Activated CD4-positive, alpha-beta memory T cell treated with anti-CD3 and anti-CD28 coated beads, Interleukin-2, amount 10 ng/mL, durations not matched to agents 7 days and 5 days (primary cell): Measurements from ENCODE around the gene ERBB2. TPM values are rescaled to one million over a fixed set of nuclear protein-coding genes. Genes with fewer than 3 reads are reported as not detected.
A peak's percentile ranks its signal among the peaks of the same experiment; 100 is the strongest.

Source experiments
- CTCF ChIA-PET: fragments of 350-600 bp; sonication (Branson Sonifier 250); formaldehyde crosslinking; loops from one replicate; lab custom pipeline; 2021; ENCODE audit warnings: antibody characterized with exemption, inconsistent platforms; lab: Charles Lee
- POLR2A ChIA-PET: fragments of 350-600 bp; sonication (Branson Sonifier 250); formaldehyde crosslinking; loops from one replicate; lab custom pipeline; 2021; ENCODE audit warnings: antibody characterized with exemption; lab: Charles Lee
- DNase-seq: peaks from one replicate; pipeline ENCODE4 v3.0.0-alpha.2; 2020
- H3K27ac Mint-ChIP-seq: one replicate; pipeline ENCODE4 v1.8.0; 2021; ENCODE audit warnings: mild to moderate bottlenecking, mixed read lengths
- H3K27me3 Mint-ChIP-seq: one replicate; pipeline ENCODE4 v1.8.0; 2021; ENCODE audit warnings: mixed read lengths
- H3K36me3 Mint-ChIP-seq: one replicate; pipeline ENCODE4 v1.8.0; 2021; ENCODE audit warnings: low read depth, mixed read lengths
- H3K4me1 Mint-ChIP-seq: one replicate; pipeline ENCODE4 v1.8.0; 2021; ENCODE audit warnings: mixed read lengths
- H3K4me3 Mint-ChIP-seq: one replicate; pipeline ENCODE4 v1.8.0; 2021; ENCODE audit warnings: mild to moderate bottlenecking, mixed read lengths
- H3K9me3 Mint-ChIP-seq: one replicate; pipeline ENCODE4 v1.8.0; 2021; ENCODE audit warnings: mixed read lengths
- total RNA-seq, 2 experiments: library from RNA; stranded (reverse); gene quantifications; one replicate each; pipeline ENCODE4 v1.2.3, GENCODE V29; 2021

ERBB2 gene
- total RNA-seq, 2 experiments from 2014 or later = 5.1 to 6.0 TPM

DNA sequence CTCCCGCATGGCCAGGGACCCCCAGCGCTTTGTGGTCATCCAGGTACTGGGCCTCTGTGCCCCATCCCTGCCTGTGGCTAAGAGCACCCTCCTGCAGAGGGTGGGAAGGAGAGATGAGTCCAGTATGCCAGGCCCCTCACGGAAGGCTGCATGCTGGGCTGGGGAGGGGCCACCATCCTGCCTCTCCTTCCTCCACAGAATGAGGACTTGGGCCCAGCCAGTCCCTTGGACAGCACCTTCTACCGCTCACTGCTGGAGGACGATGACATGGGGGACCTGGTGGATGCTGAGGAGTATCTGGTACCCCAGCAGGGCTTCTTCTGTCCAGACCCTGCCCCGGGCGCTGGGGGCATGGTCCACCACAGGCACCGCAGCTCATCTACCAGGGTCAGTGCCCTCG, 26.8 kb downstream of the ERBB2 start:
- peaks cover 11% of the 10 kb centered on the region for H3K36me3 Mint-ChIP-seq
- no peak overlapping the region for H3K27ac Mint-ChIP-seq
- H3K4me1 Mint-ChIP-seq = peaks cover 19% of the 10 kb centered on the region
- ChIA-PET CTCF (no interaction called here), POLR2A (no interaction called here)
- H3K4me3 Mint-ChIP-seq = no peak overlapping the region
- no peak for DNase-seq
- no peaks in the 10 kb centered on the region for H3K27me3 Mint-ChIP-seq
- H3K9me3 Mint-ChIP-seq = no peaks in the 10 kb centered on the region

DNA sequence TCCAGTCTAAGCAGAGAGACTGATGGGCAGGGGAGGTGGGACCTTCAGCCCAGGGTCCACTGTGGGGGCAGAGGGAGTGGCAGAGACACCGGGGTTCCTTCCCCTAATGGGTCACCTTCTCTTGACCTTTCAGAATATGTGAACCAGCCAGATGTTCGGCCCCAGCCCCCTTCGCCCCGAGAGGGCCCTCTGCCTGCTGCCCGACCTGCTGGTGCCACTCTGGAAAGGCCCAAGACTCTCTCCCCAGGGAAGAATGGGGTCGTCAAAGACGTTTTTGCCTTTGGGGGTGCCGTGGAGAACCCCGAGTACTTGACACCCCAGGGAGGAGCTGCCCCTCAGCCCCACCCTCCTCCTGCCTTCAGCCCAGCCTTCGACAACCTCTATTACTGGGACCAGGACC, 27.7 kb downstream of the ERBB2 start:
- Mint-ChIP-seq H3K27me3 (peaks cover 2% of the 10 kb centered on the region), H3K4me1 (peaks cover 19% of the 10 kb centered on the region)
- POLR2A ChIA-PET = no interaction called here

DNA sequence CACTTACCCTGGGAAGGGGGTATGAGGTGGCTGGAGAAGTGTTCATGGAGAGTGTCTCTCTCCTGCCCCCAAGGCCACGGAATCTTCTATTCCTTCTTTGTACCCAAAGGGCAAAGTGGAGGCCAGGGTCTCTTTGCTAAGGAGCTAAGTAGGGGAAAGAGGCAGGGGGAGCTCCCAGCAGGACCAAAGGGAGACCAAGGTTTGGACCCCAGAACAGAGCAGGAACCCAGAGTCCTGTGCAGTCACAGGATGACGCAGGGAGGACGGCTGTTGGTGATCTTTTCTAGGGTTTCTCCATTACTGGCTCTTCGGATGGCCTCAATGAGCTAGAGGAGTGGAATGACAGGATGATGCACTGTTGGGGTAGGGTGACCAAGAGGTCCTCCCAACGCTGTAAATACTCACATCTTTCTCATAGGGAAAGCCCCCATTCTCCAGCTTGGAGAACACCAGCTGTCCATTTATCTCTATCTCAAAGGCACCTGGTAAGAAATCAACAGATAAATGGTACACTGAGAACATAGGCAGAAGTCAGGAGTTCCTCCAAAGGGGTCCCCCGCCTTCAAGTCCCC, 29.5 kb downstream of the ERBB2 start:
- no peak for DNase-seq
- Mint-ChIP-seq H3K4me3 (peak overlapping the region; percentile 88), H3K27ac (peak overlapping the region; percentile 83), H3K4me1 (peaks cover 19% of the 10 kb centered on the region), H3K36me3 (peaks cover 11% of the 10 kb centered on the region), H3K9me3 (no peaks in the 10 kb centered on the region), H3K27me3 (peaks cover 5% of the 10 kb centered on the region)
- POLR2A ChIA-PET = interaction anchor here (0.6 to 3.7 kb wide), 32 partner anchors 11 to 340 kb away, joined by 3 to 32 read pairs (median 5); partner anchors contain the start of genes CDK12, ERBB2, MED1 and PGAP3
- CTCF ChIA-PET = interaction anchor here (0.7 to 3.6 kb wide), 24 partner anchors 9 to 181 kb away, joined by 3 to 37 read pairs (median 5); partner anchors contain the start of gene PNMT

More for the DNA sequence above, 27.7 kb downstream of the ERBB2 start:
- H3K27ac Mint-ChIP-seq = no peak overlapping the region
- H3K36me3 Mint-ChIP-seq = peaks cover 11% of the 10 kb centered on the region
- no peak overlapping the region for H3K4me3 Mint-ChIP-seq
- H3K9me3 Mint-ChIP-seq = no peaks in the 10 kb centered on the region
- DNase-seq = no peak
- CTCF ChIA-PET = interaction anchor here (3.3 kb wide), 1 partner anchor 73 kb away, joined by 15 read pairs; no protein-coding TSS in a partner anchor

DNA sequence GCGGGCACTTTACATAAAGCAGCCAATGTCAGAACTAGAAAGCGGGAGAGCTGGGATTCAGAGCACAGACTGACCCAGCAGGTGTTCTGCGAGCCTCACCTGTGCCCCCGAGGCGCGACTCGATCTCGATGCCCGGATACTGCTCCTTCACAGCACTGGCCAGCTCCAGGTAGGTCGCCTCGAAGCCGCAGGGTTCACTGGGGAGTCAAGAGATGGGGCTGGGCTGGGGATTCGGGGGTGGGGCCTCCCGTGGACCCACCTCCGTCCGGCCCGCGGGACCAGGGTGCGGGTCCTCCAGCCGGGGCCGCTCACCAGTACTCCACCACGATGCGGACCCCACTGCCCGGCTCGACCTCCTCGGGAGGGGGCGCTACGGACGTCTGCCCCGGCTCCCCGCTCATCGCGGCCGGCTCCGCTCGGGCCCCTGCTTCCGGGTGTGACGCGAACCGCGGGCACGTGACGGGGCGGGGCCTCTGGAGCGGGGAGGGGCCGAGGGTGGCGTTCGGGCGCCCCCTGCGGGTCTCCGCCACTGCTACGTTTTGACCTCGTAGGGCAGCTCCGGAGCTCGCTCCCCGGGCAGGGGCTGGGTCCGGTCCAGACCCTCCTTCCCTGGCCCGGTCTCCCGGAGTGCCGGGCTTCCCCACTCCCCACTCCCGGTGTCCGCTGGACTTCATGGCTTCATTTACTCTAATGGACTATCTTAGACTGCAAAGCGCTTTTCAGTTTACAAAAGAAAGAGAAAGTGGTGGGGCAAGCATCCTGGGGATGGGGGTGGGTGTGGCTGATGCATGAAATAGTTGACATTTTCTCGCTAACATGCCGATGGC, 30.4 kb downstream of the ERBB2 start, which contains the start of gene MIEN1:
TSS of gene MIEN1 (minus strand) at position 438 of the 827 bp plus-strand sequence. CDS start at position 401, 37 bp downstream.
- H3K27ac Mint-ChIP-seq = peak within 1 kb of the TSS; percentile 83
- H3K4me1 Mint-ChIP-seq = peaks cover 19% of the 10 kb centered on the region
- H3K36me3 Mint-ChIP-seq = peaks cover 11% of the 10 kb centered on the region
- H3K4me3 Mint-ChIP-seq = peak within 1 kb of the TSS; percentile 88
- peaks cover 5% of the 10 kb centered on the region for H3K27me3 Mint-ChIP-seq
- ChIA-PET POLR2A (interaction anchor here (0.6 to 3.7 kb wide), 37 partner anchors 10 to 339 kb away, joined by 3 to 32 read pairs (median 4); partner anchors contain the start of genes CDK12, ERBB2, MED1 and PGAP3), CTCF (interaction anchor here (0.6 to 3.6 kb wide), 38 partner anchors 8 to 249 kb away, joined by 3 to 37 read pairs (median 5); partner anchors contain the start of gene PNMT)
- DNase-seq = peak; percentile 95
- no peaks in the 10 kb centered on the region for H3K9me3 Mint-ChIP-seq

DNA sequence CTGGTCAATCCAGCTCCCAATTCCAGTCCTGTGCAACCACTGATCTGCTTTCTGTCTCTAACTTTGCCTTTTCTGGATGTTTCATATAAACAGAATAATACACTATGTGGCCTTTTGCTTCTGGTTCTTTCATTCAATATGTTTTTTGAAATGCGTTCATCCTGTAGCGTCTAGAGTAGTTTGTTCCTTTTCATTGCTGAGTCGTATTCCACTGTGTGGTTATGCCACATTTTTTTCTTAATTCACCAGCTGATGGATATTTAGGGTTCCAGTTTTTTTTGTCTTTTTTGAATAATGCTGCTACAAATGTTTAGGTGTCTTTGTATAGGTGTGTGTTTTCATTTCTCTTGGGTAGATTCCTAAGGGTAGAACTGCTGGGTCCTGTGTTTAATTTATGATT, 32.7 kb downstream of the ERBB2 start:
- DNase-seq = no peak
- peaks cover 19% of the 10 kb centered on the region for H3K4me1 Mint-ChIP-seq
- peaks cover 16% of the 10 kb centered on the region for H3K27me3 Mint-ChIP-seq
- peaks cover 11% of the 10 kb centered on the region for H3K36me3 Mint-ChIP-seq
- no peaks in the 10 kb centered on the region for H3K9me3 Mint-ChIP-seq
- ChIA-PET CTCF (interaction anchor here (1.4 kb wide), 1 partner anchor 21 kb away, joined by 8 read pairs; no protein-coding TSS in a partner anchor), POLR2A (no interaction called here)
- H3K4me3 Mint-ChIP-seq = peak overlapping the region; percentile 32
- no peak overlapping the region for H3K27ac Mint-ChIP-seq

- no peak overlapping the region for H3K4me3 Mint-ChIP-seq
- no peak overlapping the region for H3K27ac Mint-ChIP-seq
- no peaks in the 10 kb centered on the region for H3K9me3 Mint-ChIP-seq
- H3K27me3 Mint-ChIP-seq = peaks cover 22% of the 10 kb centered on the region
- peaks cover 22% of the 10 kb centered on the region for H3K4me1 Mint-ChIP-seq
- no peak for DNase-seq
- ChIA-PET POLR2A (no interaction called here), CTCF (no interaction called here)
- no peaks in the 10 kb centered on the region for H3K36me3 Mint-ChIP-seq
Observed at GRCh38 chr17:39735882-39736281, 36.0 kb downstream of the ERBB2 start.

DNA sequence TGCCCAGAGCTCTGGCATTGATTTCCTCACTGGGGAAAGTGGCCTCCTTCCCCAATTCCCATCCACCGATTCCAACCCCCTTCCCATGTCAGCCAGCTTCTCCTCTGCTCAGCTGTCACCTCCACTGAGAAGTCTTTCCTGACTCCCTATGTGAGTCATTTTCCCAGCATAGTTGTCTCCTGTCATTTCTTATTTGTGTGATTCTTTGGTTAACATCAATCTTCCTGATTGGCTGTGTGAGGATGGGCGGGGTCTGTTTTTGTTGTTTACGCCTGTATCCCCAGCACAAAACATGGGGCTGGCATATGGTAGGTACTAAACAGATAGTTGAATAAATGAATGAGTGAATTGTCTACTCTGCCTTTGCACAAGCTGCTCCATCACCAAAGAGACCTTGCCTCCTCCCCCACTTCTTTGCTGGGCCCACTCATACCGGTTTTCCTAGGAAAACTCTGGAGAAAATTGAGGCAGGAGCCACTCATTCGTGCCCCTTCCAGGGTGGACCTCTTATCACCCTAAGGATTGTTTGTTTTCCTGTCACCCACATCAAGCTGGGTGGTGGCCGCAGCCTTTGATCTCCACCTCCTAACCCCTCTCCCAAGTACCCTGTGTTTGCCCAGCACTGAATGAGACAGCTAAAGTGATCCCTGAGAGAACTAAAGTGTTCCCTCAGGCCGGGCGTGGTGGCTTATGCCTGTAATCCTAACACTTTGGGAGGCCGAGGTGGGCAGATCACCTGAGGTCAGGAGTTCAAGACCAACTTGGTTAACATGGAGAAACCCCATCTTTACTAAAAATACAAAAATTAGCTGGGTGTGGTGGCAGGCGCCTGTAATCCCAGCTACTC, 36.7 kb downstream of the ERBB2 start:
- H3K4me3 Mint-ChIP-seq = no peak overlapping the region
- H3K27ac Mint-ChIP-seq = no peak overlapping the region
- POLR2A ChIA-PET = interaction anchor here (1.1 kb wide), 1 partner anchor 17 kb away, joined by 3 read pairs; no protein-coding TSS in a partner anchor
- CTCF ChIA-PET = interaction anchor here (0.7 kb wide), 1 partner anchor 57 kb away, joined by 3 read pairs; no protein-coding TSS in a partner anchor
- no peaks in the 10 kb centered on the region for H3K36me3 Mint-ChIP-seq
- DNase-seq = no peak
- H3K27me3 Mint-ChIP-seq = peaks cover 22% of the 10 kb centered on the region
- H3K4me1 Mint-ChIP-seq = peaks cover 24% of the 10 kb centered on the region
- no peaks in the 10 kb centered on the region for H3K9me3 Mint-ChIP-seq

DNA sequence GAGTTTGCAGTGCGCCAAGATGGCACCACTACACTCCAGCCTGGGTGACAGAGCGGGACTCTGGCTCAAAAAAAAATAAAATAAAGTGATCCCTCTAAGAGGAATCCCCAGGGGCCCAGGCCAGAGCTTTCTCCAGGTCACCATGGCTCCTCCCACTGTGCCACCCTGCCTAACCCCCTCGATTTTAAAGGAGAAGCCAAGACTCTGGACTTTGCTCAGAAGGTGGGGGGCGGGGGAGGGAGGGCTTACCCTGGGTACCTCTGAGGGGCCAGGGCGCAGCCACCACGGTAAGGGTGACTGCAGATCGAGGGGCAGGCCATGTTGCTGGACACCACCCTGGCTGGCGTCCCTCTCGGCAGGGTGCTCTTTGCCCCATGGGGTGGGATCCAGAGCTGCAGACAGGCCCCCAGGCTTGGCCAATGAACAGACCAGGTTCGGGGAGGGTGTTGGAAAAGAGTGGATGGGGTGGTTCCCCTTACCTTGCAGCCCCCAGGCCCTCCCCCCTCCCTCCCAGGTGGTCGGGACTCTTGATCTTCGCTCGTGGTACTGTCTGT, 37.4 kb downstream of the ERBB2 start:
- Mint-ChIP-seq H3K4me3 (no peak overlapping the region), H3K36me3 (no peaks in the 10 kb centered on the region), H3K27ac (no peak overlapping the region), H3K27me3 (peaks cover 22% of the 10 kb centered on the region), H3K4me1 (peaks cover 24% of the 10 kb centered on the region), H3K9me3 (no peaks in the 10 kb centered on the region)
- POLR2A ChIA-PET = interaction anchor here (0.6 to 1.1 kb wide), 2 partner anchors 16 to 400 kb away, joined by 3 to 4 read pairs; no protein-coding TSS in a partner anchor
- DNase-seq = no peak
- CTCF ChIA-PET = interaction anchor here (0.7 kb wide), 1 partner anchor 58 kb away, joined by 3 read pairs; no protein-coding TSS in a partner anchor

DNA sequence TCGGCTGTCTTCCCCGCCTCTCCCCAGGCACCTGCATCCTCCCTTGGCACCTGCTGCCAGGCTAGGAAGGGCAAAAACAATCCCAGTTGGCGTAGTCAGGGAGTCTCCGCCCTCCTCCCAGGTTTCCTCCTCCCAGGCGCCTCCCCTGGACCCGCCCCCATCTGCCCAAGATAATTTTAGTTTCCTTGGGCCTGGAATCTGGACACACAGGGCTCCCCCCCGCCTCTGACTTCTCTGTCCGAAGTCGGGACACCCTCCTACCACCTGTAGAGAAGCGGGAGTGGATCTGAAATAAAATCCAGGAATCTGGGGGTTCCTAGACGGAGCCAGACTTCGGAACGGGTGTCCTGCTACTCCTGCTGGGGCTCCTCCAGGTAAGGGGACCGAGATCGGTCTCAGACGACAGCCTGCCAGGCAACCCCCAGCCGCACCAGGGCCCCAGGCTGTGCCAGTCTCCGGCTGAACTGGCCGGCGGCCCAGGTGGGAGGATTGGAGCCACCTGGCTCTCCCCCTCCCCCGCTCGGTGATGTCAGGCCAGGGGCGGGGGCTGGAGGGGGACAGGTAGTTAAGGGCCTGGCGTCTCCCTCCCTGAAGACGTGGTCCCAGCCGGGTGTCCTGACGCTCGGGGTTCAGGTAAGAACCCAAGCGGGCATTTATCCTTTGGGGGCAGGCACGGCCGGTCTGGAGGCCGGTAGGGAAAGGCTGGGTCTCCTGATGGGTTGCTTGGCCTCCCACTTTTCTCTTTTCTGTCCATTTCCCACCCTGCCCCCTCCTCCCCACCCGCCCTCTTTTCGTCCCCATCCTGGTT, 38.1 kb downstream of the ERBB2 start, which contains the start of gene GRB7:
TSS of gene GRB7 (plus strand) at position 179 of the 808 bp plus-strand sequence. CDS start 4,364 bp downstream, outside the sequence.
- ChIA-PET CTCF (no interaction called here), POLR2A (interaction anchor here (0.6 kb wide), 1 partner anchor 399 kb away, joined by 4 read pairs; no protein-coding TSS in a partner anchor)
- H3K36me3 Mint-ChIP-seq = no peaks in the 10 kb centered on the region
- H3K4me1 Mint-ChIP-seq = peaks cover 24% of the 10 kb centered on the region
- H3K4me3 Mint-ChIP-seq = peak within 1 kb of the TSS; percentile 32
- H3K9me3 Mint-ChIP-seq = no peaks in the 10 kb centered on the region
- DNase-seq = no peak
- peaks cover 19% of the 10 kb centered on the region for H3K27me3 Mint-ChIP-seq
- no peak within 1 kb of the TSS for H3K27ac Mint-ChIP-seq

- Mint-ChIP-seq H3K27me3 (peaks cover 17% of the 10 kb centered on the region), H3K9me3 (no peaks in the 10 kb centered on the region), H3K27ac (no peak overlapping the region), H3K4me1 (peaks cover 24% of the 10 kb centered on the region), H3K36me3 (no peaks in the 10 kb centered on the region), H3K4me3 (peak overlapping the region; percentile 32)
- peak; percentile 40 for DNase-seq
- POLR2A ChIA-PET = no interaction called here
- CTCF ChIA-PET = interaction anchor here (0.6 kb wide), 1 partner anchor 8 kb away, joined by 3 read pairs; the partner anchor contains the start of gene MIEN1
Observed at GRCh38 chr17:39738568-39738901, 38.7 kb downstream of the ERBB2 start.
